ENCODE data around the gene CCDC186.

Gene CCDC186

DNA sequence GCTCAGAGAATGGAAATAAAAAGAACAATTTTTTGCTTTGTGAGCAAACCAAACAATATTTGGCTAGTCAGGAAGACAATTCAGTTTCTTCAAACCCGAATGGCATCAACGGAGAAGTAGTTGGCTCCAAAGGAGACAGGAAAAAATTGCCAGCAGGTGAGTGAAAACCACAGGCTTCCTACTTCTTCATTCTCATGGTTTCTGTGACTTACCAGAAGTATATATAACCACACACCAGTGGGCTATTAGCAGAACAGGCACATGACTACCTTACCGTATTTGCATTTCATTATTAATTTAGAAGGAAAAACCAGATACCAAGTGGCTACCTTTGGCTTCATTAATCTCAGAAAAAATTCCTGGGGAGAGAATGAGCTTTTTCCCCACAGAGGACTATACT is 14.0 kb upstream of the CCDC186 start:
- FAIRE-seq (no peak), DNase-seq (ENCODE audit: insufficient read length, low spot score) (no peak)
- no peak for TF ChIP-seq CTCF (IDR thresholded peaks at IDR 0.05; ENCODE audit: insufficient read depth, missing control alignments)

DNA sequence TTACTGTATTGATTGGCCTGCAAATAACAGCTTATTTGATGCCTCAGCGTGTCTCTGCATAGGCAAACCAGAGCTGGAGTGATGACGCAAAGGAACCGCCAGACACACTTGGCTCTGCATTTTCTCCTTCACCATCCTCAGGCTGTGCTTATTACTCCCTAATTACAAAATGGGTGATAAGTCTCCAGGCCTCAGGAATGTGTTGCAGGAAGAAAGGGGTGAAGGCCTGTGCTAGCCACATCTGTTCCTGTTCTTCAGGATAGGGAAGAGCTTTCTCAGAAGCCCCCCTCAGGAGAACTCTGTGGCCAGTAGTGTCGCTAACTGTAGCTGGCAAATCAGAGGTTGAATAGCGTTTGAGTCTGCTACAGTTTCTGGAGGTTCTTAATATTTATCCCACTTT is 10.3 kb upstream of the CCDC186 start:
- FAIRE-seq = no peak
- no peak for DNase-seq (ENCODE audit: insufficient read length, low spot score)
- no peak for TF ChIP-seq CTCF (IDR thresholded peaks at IDR 0.05; ENCODE audit: insufficient read depth, missing control alignments)

- DNase-seq (ENCODE audit: insufficient read length, low spot score) (no peak), FAIRE-seq (no peak)
- TF ChIP-seq CTCF (IDR thresholded peaks at IDR 0.05; ENCODE audit: insufficient read depth, missing control alignments) = no peak
Observed at GRCh38 chr10:114183563-114183962, 9.6 kb upstream of the CCDC186 start.

- no peak for DNase-seq (ENCODE audit: insufficient read length, low spot score)
- TF ChIP-seq CTCF (IDR thresholded peaks at IDR 0.05; ENCODE audit: insufficient read depth, missing control alignments) = no peak
- no peak for FAIRE-seq
Observed at GRCh38 chr10:114181971-114182370, 8.0 kb upstream of the CCDC186 start.

DNA sequence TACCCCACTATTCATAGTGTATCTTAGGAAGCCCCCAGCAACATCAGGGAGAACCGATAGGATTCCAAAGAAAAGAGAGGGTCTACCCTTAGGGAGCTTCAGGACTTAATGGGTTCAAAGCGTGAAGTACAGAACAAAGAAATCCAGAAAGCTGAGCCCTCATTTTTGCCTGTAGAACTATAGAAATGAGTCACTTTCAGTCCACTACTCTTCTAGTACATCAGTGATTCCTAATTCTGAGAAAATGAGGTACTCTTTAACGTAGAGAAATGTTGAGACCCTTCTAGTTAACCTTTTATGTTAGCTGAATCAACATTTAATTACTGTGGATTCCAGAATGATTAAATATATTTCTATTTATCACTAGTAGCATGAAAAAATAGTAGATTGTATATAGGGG is 6.9 kb upstream of the CCDC186 start:
- no peak for DNase-seq (ENCODE audit: insufficient read length, low spot score)
- TF ChIP-seq CTCF (IDR thresholded peaks at IDR 0.05; ENCODE audit: insufficient read depth, missing control alignments) = no peak
- no peak for FAIRE-seq

DNA sequence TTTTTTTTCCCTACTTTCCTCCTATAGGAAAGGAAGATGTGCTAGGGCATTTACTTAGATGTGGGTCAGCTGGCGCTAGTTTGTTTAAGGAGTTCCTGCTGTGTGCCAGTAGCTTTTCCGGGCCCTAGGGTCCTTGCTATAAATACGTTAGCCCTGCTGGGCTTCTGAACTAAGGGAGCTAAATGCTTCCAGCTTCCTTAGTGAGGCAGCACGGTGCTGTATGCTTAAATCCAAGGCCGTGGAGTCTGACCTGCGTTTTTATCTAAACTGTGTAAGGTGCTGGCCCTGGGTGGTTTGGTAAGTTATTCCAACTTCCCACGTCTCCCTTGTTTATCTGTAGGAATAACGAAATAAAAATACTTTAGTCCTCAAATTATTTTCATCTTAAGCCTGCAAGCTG is 5.7 kb upstream of the CCDC186 start:
- TF ChIP-seq CTCF (IDR thresholded peaks at IDR 0.05; ENCODE audit: insufficient read depth, missing control alignments) = no peak
- DNase-seq (ENCODE audit: insufficient read length, low spot score) (no peak), FAIRE-seq (no peak)

GRCh38 chr10:114179148-114179547 is 5.1 kb upstream of the CCDC186 start, which contains the start of gene TDRD1:
Gene TDRD1 (plus strand): TSS chr10:114179353. CDS start chr10:114187832, 8,479 bp downstream.
- FAIRE-seq (no peak), DNase-seq (ENCODE audit: insufficient read length, low spot score) (no peak)
- TF ChIP-seq CTCF (IDR thresholded peaks at IDR 0.05; ENCODE audit: insufficient read depth, missing control alignments) = no peak

Data from D721Med (cell line).